Measurements from ENCODE around the gene RAI1. TPM values are rescaled to one million over a fixed set of nuclear protein-coding genes. Genes with fewer than 3 reads are reported as not detected.

The RAI1 gene
- total and polyA plus RNA-seq, 2 donors = 17.5 to 20.2 TPM

DNA sequence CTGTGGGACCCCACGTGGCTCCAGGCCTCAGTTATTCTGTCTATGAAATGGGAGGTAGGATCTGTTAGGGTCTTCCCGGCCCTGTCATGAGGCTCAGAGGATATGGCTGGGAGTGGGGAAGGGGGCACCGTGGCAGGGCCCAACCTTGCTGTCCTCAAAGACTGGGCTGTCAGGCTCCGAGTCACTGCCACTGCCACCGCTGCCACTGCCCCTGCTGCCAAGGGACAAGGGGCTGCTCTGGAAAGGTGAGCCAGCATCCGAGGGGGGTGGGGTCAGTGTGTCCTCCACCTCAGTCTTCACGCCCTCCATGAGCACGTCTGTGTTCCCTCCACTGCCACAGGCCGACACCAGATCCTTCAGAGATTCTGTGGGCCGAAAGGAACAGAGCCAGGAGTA lies 136.3 kb downstream of the RAI1 start:
- no peak overlapping the region for H3K27ac ChIP-seq (ENCODE audit: low read depth)
- peaks cover 7% of the 10 kb centered on the region for H3K36me3 ChIP-seq (ENCODE audit: insufficient read depth)
- no peak overlapping the region for H3K4me3 ChIP-seq (ENCODE audit: low read depth, low read length)
- WGBS = 91% methylated on average over 10 of the region's 10 CpGs
- DNase-seq (ENCODE audit: extremely low spot score) = no peak
- H3K4me1 ChIP-seq (ENCODE audit: insufficient read depth) = no peaks in the 10 kb centered on the region

DNA sequence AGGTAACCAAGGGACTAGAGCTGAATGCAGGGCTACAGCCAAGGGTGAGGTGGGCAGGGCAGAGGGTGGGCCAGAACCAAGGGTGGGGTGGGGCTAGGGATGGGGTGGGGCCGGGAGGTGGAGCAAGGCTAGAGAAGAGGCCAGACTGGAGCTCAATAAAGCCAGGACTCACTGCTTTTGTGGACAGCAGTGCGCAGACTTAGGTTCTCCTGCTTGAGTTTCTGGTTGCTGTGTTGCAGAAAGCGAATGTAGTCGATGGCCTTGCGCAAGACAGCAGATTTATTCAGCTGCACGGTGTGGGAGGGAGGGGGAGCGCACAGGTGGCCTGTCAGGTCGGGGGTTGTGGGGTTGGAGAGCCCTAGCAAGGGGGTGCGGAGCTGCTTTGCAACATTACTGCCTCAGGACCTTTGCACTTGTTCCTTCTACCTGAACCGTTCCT lies 136.8 kb downstream of the RAI1 start:
- no peaks in the 10 kb centered on the region for H3K4me1 ChIP-seq (ENCODE audit: insufficient read depth)
- WGBS = 78% methylated on average over 10 of the region's 10 CpGs
- no peak overlapping the region for H3K4me3 ChIP-seq (ENCODE audit: low read depth, low read length)
- no peak for DNase-seq (ENCODE audit: extremely low spot score)
- H3K27ac ChIP-seq (ENCODE audit: low read depth) = no peak overlapping the region
- H3K36me3 ChIP-seq (ENCODE audit: insufficient read depth) = peaks cover 5% of the 10 kb centered on the region

DNA sequence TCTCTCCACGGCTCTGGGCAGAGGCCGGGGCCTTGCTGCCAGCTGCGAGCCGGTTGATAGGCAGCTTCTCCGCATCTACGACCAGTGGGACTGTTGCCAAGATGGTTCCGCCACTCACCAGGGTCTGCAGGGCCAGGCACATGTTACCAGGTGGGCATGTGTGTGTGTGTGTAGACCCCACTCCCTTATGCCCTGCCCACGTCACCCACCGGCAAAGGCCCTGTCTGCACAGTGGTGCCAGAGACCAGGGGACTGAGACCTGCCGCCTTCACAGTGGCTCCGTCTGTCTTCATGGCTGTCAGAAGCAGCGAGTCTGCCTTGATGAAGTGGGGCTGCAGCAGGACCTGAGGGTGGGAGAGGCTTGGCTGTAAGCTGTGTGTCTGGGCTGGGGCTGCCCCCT lies 137.9 kb downstream of the RAI1 start:
- Histone ChIP-seq H3K4me1 (ENCODE audit: insufficient read depth) (no peaks in the 10 kb centered on the region), H3K36me3 (ENCODE audit: insufficient read depth) (peaks cover 5% of the 10 kb centered on the region), H3K27ac (ENCODE audit: low read depth) (no peak overlapping the region), H3K4me3 (ENCODE audit: low read depth, low read length) (no peak overlapping the region)
- DNase-seq (ENCODE audit: extremely low spot score) = no peak
- WGBS = 90% methylated on average over 12 of the region's 12 CpGs

DNA sequence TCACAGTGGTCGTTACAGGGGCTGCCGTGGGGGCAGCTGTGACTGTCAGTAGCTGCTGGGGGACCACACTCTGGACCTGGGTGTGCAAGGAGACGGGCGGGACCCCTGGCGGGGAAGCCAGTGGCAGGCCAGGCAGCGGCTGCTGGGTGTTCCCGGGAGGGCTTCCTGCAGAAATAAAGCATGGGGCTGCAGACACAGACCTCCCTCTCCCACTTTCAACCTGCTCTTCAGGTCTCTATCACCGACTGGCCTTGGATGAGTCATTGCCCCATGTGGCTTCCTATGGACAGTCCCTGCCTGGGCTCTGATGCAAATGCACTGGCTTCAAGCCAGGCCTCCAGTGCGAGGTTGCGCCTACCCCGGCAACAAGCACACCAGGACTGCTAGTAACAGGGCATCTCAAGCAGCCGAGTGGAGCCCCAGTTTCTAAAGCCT lies 138.3 kb downstream of the RAI1 start:
- DNase-seq (ENCODE audit: extremely low spot score) = no peak
- H3K27ac ChIP-seq (ENCODE audit: low read depth) = no peak overlapping the region
- WGBS = 72% methylated on average over 12 of the region's 12 CpGs
- peaks cover 5% of the 10 kb centered on the region for H3K36me3 ChIP-seq (ENCODE audit: insufficient read depth)
- peaks cover 1% of the 10 kb centered on the region for H3K4me1 ChIP-seq (ENCODE audit: insufficient read depth)
- H3K4me3 ChIP-seq (ENCODE audit: low read depth, low read length) = no peak overlapping the region

DNA sequence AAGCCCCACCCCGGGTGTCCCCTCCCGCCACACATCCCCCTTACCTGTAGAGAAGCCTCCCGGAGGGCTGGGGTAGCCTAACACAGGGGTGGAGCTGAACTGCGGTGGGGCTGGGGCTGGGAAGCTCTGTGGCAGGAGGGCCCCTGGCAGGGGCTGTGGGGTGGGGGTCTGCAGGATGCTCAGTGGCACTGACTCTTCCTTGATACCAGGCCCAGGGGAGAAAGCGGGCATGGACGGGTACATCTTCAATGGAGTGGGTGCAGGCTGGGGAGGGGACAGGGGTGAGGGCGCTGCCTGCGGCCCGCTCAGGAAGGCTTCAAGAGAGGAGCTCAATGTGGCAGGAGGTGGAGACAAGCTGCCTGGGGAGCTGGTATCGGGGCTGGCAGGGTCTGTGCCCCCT lies 138.8 kb downstream of the RAI1 start:
- H3K27ac ChIP-seq (ENCODE audit: low read depth) = no peak overlapping the region
- peaks cover 2% of the 10 kb centered on the region for H3K4me1 ChIP-seq (ENCODE audit: insufficient read depth)
- H3K4me3 ChIP-seq (ENCODE audit: low read depth, low read length) = no peak overlapping the region
- H3K36me3 ChIP-seq (ENCODE audit: insufficient read depth) = peaks cover 2% of the 10 kb centered on the region
- no peak for DNase-seq (ENCODE audit: extremely low spot score)
- 92% methylated on average over 10 of the region's 10 CpGs for WGBS

DNA sequence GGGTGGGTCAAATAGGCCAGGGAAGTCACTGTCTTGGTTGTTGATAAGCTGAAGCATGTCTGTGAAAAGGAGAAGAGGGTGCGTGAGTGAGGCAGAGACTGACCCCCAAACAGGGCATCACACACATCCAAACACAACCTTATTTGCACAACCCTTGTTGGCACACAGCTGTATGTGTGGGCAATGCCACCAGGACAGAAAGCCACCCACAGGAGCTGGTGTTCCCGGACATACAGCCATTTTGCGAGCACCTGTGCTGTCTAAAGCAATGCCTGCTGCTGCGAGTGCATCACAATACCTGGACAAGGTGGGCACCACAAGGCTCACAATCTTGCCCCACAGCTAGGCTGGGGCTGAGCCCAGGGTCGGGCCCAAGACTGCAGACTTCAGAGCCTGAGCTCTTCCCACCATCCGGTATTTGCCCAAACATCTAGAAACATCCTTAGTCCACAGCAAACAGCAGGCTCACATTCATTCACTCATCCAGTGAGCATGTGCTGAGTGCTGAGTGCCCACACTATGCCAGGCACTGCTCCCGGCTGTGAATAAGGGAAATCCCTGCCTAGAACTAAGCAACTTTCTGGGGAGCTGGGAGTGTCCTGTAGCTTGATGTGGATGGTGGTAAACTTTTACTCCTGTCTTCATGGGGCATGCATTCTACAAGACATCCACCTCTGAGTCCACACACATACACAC lies 139.4 kb downstream of the RAI1 start:
- DNase-seq (ENCODE audit: extremely low spot score) = no peak
- Histone ChIP-seq H3K4me1 (ENCODE audit: insufficient read depth) (peaks cover 2% of the 10 kb centered on the region), H3K36me3 (ENCODE audit: insufficient read depth) (peaks cover 2% of the 10 kb centered on the region), H3K4me3 (ENCODE audit: low read depth, low read length) (no peak overlapping the region), H3K27ac (ENCODE audit: low read depth) (no peak overlapping the region)
- 91% methylated on average over 7 of the region's 7 CpGs for WGBS

DNA sequence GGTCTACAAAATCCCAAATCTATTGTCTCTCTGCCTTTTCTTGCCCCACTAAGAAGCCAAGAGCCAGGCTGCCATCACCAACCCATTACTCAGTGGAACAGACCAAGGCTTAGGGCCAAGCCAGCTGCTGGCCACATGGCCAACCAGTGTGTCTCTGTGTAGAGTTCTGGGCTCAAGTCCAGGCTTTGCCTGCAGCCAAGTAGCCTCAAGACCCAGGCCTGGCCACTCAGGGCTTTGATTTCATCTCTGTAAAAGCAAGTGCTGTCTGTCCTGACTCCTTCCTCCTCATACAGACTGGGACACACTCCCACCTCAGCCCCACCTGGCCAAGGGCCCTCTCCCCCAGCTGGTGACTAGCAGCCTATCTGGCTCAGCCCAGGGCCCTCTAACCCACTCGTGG lies 140.9 kb downstream of the RAI1 start:
- H3K4me3 ChIP-seq (ENCODE audit: low read depth, low read length) = no peak overlapping the region
- H3K36me3 ChIP-seq (ENCODE audit: insufficient read depth) = peaks cover 2% of the 10 kb centered on the region
- DNase-seq (ENCODE audit: extremely low spot score) = no peak
- 39% methylated on average over 1 of the region's 1 CpG for WGBS
- peaks cover 2% of the 10 kb centered on the region for H3K4me1 ChIP-seq (ENCODE audit: insufficient read depth)
- H3K27ac ChIP-seq (ENCODE audit: low read depth) = no peak overlapping the region

DNA sequence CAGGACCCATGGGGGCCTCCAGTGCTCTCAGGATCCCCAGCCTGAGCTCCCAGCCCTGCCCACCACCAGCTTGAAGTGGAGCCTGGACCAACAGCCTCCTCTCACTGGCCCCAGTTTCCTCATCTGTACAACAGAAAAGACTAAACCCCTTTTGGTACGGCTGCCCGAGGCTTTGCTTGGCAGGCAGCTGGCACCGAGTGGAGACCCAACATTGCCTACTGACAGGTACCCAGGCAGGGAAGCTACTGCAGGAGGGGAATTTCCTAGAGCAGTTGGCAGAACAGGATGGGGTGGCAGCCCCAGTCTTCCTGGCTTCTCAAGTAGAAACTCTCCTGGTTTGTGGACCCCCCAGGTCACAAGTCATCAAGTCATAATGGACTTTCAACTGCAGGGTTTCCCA lies 141.4 kb downstream of the RAI1 start:
- Histone ChIP-seq H3K36me3 (ENCODE audit: insufficient read depth) (peaks cover 2% of the 10 kb centered on the region), H3K4me1 (ENCODE audit: insufficient read depth) (peaks cover 2% of the 10 kb centered on the region), H3K4me3 (ENCODE audit: low read depth, low read length) (no peak overlapping the region), H3K27ac (ENCODE audit: low read depth) (no peak overlapping the region)
- WGBS = 82% methylated on average over 3 of the region's 3 CpGs
- no peak for DNase-seq (ENCODE audit: extremely low spot score)

DNA sequence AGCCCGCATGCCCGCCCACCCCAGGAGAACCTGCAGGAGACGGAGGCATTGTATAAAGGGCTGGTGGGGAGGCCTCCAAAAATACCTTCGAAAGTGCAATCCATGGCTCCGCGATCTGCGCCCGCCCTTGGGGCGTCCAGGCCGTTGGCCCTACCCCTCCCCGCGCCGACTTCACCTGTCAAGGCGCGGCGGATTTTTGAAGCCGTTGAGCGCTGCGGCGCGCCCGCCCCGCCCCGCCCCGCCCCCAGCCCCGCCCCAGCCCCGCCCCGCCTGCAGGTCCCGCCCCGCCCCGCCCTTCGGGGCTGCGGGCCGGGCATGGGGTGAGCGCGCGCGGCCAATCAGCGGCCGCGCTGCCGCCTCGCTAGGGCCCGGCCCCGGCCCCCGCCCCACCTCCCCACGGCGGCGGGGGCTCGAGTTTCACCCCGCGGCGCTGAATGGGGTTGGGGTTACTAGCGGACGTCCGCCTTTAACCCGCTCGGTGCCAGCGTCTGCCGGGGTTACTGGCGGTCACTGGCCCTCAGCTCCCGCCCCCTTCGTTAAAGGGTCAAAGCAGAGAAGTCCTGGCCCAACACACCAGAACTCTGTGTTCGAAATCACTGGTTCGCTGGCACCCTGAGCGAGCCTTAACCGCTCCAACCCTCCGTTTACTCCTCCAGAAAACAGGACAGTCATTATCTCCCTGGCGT lies 142.3 kb downstream of the RAI1 start:
- 2% methylated on average over 69 of the region's 69 CpGs for WGBS
- peaks cover 2% of the 10 kb centered on the region for H3K4me1 ChIP-seq (ENCODE audit: insufficient read depth)

DNA sequence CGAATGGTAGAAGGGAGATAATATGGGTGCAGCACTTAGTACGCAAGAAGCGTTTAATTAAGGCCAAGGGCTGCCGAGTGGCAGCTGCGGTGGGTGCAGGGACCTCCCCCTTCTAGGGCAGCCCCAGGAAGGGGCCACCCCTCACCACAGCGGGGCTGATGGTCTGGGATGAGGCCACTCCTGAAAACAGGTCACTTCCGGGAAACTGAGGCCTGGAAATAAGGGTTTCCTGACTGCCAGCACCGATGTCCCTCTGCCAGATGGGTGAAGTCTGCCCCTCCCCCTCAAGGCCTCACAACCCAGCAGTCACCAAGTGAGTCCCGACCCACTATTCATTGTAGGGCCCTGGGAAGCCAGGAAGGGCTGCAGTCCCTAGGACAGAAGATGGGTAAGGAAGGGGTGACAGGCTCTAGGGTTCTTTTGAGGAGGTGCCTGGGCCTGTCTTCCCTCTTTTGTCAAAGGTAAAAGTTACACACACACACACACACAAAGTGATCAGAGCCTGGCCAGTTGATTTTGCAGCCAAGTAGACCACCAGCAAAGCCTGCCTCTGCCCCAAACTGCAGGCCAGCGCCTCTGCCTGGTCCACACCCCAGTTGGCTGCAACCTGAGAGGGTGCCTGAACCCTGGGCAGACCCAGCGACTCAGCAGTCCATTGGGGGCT lies 143.0 kb downstream of the RAI1 start:
- peak overlapping the region; percentile 2 for H3K4me3 ChIP-seq (ENCODE audit: low read depth, low read length)
- no peaks in the 10 kb centered on the region for H3K36me3 ChIP-seq (ENCODE audit: insufficient read depth)
- H3K4me1 ChIP-seq (ENCODE audit: insufficient read depth) = peaks cover 2% of the 10 kb centered on the region
- H3K27ac ChIP-seq (ENCODE audit: low read depth) = peak overlapping the region; percentile 86
- 17% methylated on average over 11 of the region's 11 CpGs for WGBS
- no peak for DNase-seq (ENCODE audit: extremely low spot score)

More for the DNA sequence above, 142.3 kb downstream of the RAI1 start:
- Histone ChIP-seq H3K4me3 (ENCODE audit: low read depth, low read length) (peak overlapping the region; percentile 44), H3K27ac (ENCODE audit: low read depth) (peak overlapping the region; percentile 86), H3K36me3 (ENCODE audit: insufficient read depth) (peaks cover under 1% of the 10 kb centered on the region)
- DNase-seq (ENCODE audit: extremely low spot score) = no peak

DNA sequence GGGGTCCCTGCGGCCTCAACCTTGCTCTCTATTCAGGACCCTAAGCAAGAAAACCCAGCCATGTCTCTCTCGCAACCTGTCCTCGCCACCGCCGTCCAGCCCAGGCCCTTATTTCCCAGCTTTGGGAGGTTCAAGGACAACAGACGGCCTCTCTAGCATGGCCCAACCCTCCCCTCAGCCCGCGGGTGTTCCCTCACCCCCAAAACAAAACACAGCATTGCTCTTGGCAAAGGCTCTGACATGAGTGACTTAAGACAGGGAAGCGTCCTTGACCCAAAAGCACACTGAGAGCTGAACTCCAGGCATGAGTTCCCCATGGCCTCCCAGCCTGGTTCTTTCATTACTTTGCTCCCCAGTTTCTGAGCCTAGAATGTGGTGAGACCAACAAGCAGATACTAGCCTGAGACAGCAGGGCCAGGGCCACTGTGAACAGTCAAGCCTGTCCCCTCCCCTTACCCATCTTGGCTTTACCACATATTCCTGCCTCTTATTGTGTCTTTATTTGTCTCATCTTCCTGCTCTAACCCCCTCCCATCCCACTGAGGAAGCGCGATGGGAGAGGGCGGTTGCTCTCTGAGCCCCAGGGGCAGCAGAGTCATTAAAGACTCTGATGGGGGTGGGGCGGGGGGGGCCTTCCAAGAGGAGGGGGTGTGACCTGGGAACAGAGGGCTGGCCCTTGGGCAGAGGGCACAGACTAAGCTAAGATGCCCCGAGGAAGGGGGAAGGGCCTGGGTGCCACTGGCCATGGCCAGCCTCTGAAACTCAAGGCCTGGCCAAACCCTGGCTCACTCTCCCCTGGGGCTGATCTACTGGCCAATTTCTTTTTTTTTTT lies 143.7 kb downstream of the RAI1 start:
- peak overlapping the region; percentile 86 for H3K27ac ChIP-seq (ENCODE audit: low read depth)
- peaks cover 2% of the 10 kb centered on the region for H3K4me1 ChIP-seq (ENCODE audit: insufficient read depth)
- no peak for DNase-seq (ENCODE audit: extremely low spot score)
- H3K4me3 ChIP-seq (ENCODE audit: low read depth, low read length) = no peak overlapping the region
- 38% methylated on average over 14 of the region's 14 CpGs for WGBS
- no peaks in the 10 kb centered on the region for H3K36me3 ChIP-seq (ENCODE audit: insufficient read depth)

DNA sequence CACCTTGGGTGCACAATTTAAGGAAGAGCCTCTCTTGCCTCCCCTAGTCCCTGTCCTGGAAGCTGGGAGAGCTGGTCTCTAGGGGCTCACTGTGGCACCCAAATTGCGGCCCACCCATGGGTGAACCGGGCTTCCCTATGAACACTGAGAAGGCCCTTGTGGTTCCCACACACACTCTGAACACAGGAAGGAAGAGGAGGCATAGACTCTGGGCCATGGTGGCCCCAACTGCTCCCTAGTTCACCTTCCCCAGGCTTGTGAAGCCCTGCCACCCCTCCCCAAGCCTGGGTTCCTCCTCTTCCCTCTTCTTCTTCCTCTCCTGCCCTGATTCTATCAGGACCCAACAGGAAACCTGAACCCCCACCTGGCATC lies 145.1 kb downstream of the RAI1 start:
- no peak for DNase-seq (ENCODE audit: extremely low spot score)
- no peaks in the 10 kb centered on the region for H3K36me3 ChIP-seq (ENCODE audit: insufficient read depth)
- H3K27ac ChIP-seq (ENCODE audit: low read depth) = no peak overlapping the region
- H3K4me1 ChIP-seq (ENCODE audit: insufficient read depth) = peaks cover 2% of the 10 kb centered on the region
- 79% methylated on average over 2 of the region's 2 CpGs for WGBS
- H3K4me3 ChIP-seq (ENCODE audit: low read depth, low read length) = no peak overlapping the region
